ENCODE data around the gene NOS3.
A peak's percentile ranks its signal among the peaks of the same experiment; 100 is the strongest.

The NOS3 gene

DNA sequence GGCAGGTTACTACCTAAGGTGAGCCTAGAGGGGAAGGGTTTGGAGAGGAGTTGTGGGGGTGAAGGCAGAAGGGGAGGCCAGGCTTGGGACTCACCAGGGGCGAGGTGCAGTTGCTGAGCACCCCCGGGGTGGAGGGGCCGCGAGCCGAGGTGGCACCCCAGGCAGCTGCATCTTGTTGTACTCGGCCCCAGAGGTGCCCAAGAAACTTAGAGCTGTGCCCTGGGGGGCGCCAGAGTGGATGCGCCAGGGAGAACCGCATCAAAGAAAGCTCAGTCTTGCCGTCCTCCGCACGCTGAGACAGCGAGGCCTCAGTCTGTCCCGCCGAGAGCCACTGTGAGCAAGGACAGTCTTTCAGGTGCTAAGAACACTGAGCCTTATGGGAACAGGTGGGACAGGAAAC, 26.1 kb downstream of the NOS3 start:
- no peak for DNase-seq (ENCODE audit: low spot score)
- TF ChIP-seq, protein P1, sequence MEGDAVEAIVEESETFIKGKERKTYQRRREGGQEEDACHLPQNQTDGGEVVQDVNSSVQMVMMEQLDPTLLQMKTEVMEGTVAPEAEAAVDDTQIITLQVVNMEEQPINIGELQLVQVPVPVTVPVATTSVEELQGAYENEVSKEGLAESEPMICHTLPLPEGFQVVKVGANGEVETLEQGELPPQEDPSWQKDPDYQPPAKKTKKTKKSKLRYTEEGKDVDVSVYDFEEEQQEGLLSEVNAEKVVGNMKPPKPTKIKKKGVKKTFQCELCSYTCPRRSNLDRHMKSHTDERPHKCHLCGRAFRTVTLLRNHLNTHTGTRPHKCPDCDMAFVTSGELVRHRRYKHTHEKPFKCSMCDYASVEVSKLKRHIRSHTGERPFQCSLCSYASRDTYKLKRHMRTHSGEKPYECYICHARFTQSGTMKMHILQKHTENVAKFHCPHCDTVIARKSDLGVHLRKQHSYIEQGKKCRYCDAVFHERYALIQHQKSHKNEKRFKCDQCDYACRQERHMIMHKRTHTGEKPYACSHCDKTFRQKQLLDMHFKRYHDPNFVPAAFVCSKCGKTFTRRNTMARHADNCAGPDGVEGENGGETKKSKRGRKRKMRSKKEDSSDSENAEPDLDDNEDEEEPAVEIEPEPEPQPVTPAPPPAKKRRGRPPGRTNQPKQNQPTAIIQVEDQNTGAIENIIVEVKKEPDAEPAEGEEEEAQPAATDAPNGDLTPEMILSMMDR (IDR thresholded peaks at IDR 0.05; ENCODE audit: extremely low read depth, missing control alignments) = no peak

DNA sequence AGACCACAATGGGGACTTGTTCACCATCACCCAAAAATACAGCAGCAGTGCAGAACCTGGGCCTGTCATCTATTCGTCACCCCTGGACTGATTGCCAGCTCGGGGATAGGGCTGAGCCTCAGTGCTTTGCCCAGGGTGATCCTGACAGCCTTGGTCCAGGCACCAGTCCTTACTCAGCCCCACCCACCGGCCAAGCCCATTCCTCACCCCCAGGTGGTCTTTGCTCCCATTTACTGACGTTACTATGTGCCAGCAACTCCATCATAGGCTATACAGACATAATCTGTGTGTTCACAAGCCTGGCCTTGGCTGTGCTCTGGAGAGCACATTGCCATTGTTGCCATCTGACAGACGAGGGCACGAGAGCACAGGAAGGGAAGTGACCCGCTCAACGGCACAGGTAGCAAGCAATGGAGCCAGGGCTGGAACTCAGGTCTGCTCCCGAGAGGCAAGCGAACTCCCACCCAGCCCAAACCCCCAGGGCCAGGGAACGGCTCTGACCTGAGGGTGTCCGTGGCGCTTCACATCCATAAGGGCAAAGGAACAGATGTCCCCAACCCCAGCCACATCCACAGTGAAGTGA, 26.6 kb downstream of the NOS3 start:
- TF ChIP-seq, protein P1 (IDR thresholded peaks at IDR 0.05; ENCODE audit: extremely low read depth, missing control alignments) = no peak
- DNase-seq (ENCODE audit: low spot score) = no peak

DNA sequence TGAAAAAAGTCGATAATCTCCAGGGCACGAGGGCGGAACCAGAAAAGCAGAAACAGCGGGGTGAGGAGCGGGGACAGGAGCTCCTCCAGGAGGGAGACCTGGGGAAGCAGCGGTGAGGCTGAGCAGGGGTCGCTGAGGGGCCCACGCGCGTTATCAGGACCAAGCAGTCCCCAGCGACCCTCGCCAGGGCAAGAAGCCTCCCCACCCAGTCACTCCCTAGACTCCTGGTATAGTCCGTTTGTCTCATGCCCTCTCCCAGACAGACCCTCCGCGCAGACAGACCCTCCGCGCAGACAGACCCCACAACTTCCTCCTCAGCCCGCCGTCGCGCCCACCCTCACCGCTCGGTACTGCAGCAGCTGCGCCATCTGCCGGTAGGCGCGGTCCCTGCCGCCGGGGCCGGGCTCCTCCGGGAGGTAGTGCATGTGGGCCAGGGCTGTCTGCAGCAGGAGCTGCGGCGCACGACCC, 27.2 kb downstream of the NOS3 start:
- TF ChIP-seq, protein P1 (IDR thresholded peaks at IDR 0.05; ENCODE audit: extremely low read depth, missing control alignments) = peak; percentile 97
- DNase-seq (ENCODE audit: low spot score) = peak; percentile 88

DNA sequence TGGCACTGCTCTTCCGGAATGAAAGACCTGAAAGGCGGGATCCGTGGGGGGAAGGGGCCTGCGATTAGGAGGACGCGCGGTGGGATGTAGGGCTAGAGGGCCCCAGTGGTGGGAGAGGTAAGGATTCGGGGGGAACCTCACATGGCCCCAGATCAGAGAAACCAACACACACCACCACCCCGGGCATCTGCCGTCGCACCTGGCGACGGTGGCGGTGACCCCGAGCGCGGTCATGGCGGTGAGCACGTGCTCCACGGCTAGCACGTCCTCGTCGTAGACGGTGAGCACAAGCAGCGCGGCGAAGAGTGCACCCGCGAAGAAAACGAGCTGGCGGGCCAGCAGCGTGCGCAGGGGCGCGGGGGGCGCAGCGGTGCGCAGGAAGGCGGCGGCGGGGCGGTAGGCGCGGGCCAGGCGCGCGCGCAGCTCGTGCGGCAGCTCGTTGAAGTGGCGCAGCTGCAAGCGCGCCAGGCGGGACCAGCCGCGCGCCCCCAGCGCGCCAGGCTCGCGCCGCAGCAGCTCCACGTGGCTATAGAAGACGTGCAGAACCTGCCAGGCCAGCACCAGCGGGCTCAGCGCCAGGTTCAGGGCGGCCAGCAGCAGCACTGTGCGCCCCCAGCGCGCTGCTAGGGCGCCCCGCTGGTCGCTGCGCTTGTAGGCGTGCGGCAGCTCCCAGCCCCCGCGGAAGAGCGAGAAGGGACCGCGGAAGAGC, 27.8 kb downstream of the NOS3 start:
- DNase-seq (ENCODE audit: low spot score) = no peak
- TF ChIP-seq, protein P1 (IDR thresholded peaks at IDR 0.05; ENCODE audit: extremely low read depth, missing control alignments) = no peak

DNA sequence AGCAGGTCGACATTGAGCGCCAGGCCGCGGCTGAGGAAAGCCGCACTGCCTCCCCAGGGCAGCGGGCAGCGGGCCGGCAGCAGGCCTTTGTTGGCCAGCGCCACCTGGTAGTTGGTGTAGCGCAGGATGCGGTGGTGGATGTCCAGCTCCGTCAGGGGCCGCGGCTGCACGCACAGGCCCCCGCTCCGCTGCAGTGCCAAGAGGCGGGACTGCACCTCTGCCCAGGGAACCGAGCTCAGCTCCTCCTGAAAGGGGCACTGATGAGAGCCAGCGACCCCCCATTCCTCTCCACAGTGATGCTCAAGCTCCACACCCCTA, 28.3 kb downstream of the NOS3 start:
- TF ChIP-seq, protein P1 (IDR thresholded peaks at IDR 0.05; ENCODE audit: extremely low read depth, missing control alignments) = no peak
- no peak for DNase-seq (ENCODE audit: low spot score)

DNA sequence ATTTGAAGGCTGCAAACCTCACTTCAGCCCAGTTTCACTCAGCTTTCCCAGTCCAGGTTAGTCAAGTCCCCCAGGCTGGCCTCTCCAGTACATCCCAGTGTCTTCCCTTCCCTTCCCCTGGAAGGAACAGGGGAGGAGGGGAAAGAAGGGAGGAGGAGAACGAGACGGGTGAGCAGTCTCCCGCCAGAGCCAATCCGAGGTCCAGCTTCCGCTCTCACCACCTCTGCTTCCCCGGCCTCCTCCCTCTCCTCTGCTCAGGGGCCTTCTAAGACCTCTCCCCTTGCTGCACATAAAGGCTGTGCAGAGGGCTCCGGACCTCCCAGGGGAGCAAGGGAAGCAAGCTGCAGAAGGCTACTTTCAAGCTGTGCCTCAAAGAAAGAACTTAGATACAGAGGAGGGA, 29.4 kb downstream of the NOS3 start:
- TF ChIP-seq, protein P1 (IDR thresholded peaks at IDR 0.05; ENCODE audit: extremely low read depth, missing control alignments) = no peak
- DNase-seq (ENCODE audit: low spot score) = no peak

DNA sequence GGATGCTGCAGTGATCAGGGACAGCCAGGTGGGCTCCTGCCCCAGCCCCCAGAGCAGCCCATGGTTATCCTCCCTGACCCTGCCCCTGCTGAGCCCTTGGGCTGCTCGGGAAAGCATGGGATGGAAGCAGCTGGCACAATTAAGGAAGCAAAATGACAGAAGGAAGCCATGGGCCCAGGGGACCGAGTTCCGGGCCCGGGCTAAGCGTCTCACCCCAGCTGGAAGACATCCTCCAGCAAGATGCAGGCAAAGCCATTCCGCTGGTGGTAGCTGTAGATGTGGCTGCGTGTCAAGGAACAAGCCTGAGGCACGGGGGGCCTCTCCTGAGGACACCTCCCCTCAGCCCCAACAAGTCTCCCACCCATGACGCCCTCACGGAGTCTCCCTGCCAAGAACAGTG, 32.4 kb downstream of the NOS3 start:
- TF ChIP-seq, protein P1 (IDR thresholded peaks at IDR 0.05; ENCODE audit: extremely low read depth, missing control alignments) = no peak
- no peak for DNase-seq (ENCODE audit: low spot score)

Data from GM20000 (cell line).